KG1 (cell line): Measurements from ENCODE around the gene RAB3A.
A peak's percentile ranks its signal among the peaks of the same experiment; 100 is the strongest.
"Not testable (repeated sequence)": the region's sequence is repeated elsewhere in the genome, so short reads cannot be mapped to it uniquely, and the experiment has no call there.

Experiments
- DNase-seq: peaks from one replicate; lab custom pipeline; 2025; lab: John Stamatoyannopoulos, UW

The RAB3A gene

GRCh38 chr19:18168673-18169381 is 35.0 kb downstream of the RAB3A start:
- DNase-seq: no peak

GRCh38 chr19:18167975-18168645 is 35.7 kb downstream of the RAB3A start:
- DNase-seq: peak; percentile 3

DNA sequence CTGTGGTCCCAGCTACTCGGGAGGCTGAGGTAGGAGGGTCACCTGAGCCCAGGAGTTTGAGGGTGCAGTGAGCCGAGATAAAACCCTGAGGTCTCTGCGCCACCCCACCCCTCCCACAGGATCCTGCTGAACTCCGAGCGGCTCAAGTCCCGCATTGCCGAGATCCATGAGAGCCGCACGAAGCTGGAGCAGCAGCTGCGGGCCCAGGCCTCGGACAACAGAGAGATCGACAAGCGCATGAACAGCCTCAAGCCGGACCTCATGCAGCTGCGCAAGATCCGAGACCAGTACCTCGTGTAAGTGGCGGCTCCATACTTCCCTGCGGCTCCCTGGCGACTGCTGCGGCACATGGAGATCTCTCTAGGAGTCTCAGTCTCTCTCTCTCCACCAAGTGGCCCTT is 36.8 kb downstream of the RAB3A start:
- no peak for DNase-seq

DNA sequence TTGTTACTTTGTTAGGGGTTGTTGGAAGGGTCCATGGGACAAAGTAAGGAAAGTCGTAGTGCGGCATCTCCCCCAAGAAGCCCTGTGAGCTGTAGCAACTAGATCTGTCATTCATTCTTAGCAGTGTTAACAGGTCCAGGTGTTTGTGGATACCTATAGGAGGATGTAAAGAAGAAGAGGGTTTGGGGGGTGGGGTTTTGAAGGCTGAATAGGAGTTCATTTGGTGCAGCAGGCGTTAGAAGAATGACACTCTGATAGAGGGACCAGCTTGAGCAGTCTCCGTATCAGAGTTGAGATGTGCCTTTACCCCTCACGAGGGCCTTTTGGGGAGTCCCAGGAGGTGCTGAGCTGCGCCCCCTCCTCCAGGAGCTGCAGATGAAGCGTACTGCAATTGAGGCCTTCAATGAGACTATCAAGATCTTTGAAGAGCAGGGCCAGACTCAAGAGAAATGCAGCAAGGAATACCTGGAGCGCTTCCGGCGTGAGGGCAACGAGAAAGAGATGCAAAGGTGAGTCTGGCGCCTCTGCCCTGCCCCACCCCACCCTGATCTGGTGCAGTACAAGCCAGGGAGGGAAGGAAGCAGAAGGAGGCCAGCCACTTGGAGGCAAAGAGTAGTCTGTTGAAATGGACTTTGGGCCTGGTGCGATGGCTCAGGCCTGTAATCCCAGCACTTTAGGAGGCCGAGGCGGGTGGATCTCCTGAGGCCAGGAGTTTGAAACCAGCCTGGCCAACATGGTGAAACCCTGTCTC is 37.9 kb downstream of the RAB3A start:
- DNase-seq: no peak

DNA sequence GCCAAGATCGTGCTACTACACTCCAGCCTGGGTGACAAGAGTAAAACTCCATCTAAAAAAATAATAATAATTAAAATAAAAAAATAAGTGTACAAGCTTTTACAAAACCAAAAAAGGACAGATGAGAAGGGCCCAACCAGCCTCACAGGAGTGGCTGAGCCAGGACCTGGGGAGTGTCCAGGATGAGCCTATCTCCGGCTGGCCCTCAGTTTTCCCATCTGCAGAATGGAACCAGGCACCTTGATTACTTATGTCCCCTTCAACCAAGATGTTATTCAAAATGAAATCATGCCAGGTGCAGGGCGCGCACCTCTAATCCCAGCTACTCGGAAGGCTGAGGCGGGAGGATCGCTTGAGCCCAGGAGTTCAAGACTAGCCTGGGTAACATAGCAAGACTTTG is 39.8 kb downstream of the RAB3A start:
- no peak for DNase-seq

- DNase-seq: no peak
These were observed 42.2 kb downstream of the RAB3A start for GRCh38 chr19:18161636-18162002.

GRCh38 chr19:18160971-18161635 is 42.7 kb downstream of the RAB3A start:
- no peak for DNase-seq

- DNase-seq: no peak
These were observed 43.3 kb downstream of the RAB3A start for GRCh38 chr19:18160493-18160970.

- DNase-seq: no peak
These were observed 44.0 kb downstream of the RAB3A start for GRCh38 chr19:18159810-18160209.

DNA sequence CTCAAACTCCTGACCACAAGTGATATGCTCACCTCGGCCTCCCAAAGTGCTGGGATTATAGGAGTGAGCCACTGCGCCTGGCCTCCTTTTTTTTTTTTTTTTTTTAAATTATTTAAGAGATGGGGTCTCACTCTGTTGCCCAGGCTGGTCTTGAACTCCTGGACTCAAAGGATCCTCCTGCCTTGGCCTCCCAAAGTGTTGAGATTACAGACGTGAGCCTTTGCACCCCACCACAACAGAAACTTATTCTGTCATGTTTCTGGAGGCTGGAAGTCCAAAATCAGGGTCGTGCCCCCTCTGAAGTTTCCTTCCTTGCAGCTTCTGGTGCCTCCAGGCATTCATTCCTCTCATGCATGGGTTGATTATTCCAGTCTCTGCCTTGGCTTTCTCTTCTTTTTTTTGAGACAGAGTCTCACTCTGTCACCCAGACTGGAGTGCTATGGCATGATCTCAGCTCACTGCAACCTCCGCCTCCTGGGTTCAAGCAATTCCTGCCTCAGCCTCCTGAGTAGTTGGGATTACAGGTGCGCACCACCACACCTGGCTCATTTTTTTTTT is 44.7 kb downstream of the RAB3A start:
- not testable (repeated sequence) for DNase-seq

DNA sequence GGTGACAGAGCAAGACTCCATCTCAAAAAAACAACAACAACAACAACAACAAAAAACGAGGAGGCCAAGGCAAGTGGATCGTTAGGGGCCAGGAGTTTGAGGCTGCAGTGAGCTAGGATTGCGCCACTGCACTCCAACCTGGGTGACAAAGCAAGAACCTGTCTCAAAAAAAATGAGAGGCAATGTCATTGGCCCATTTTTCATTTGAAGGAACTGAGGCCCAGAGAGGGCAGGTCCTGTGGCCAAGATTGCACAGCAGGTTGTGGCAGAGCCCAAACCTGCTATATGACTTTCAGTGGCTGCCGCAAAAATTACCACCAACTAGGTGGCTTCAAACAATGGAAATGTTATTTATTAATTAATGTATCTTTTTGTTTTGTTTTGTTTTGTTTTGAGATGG is 45.4 kb downstream of the RAB3A start:
- no peak for DNase-seq

GRCh38 chr19:18157465-18158063 is 46.3 kb downstream of the RAB3A start:
- no peak for DNase-seq

DNA sequence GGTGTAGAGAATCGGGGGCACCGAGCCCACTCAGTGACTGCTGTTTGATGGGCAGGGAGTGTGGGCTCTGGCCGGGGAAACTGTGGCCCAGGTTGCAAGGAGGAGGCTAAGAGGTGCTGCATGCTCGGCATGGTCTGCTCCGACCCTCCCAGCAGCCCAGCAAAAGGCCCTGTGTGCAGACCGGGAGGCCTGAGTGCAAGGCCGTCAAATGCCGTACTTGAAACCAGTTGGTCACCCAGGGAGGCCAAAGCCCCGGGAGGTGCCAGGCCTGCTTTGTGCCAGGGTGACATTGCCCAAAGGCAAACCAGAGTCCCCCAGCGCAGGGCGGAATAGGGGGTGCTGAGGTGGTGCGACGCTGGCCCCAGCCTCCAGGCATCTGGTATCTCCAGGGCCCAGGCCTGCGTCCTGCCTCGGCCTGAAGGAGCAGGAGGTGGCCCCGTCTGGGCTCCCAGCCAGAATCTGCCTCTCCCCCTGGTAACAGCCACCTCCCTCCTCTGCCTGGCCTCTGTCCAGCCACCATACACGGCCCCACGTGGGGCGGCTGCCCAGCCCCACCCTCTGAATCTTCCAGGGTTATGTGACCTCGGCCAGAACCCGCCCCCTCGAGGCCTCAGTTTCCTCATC is 46.9 kb downstream of the RAB3A start:
- DNase-seq: no peak

- no peak for DNase-seq
These were observed 47.6 kb downstream of the RAB3A start for GRCh38 chr19:18156268-18156667.

DNA sequence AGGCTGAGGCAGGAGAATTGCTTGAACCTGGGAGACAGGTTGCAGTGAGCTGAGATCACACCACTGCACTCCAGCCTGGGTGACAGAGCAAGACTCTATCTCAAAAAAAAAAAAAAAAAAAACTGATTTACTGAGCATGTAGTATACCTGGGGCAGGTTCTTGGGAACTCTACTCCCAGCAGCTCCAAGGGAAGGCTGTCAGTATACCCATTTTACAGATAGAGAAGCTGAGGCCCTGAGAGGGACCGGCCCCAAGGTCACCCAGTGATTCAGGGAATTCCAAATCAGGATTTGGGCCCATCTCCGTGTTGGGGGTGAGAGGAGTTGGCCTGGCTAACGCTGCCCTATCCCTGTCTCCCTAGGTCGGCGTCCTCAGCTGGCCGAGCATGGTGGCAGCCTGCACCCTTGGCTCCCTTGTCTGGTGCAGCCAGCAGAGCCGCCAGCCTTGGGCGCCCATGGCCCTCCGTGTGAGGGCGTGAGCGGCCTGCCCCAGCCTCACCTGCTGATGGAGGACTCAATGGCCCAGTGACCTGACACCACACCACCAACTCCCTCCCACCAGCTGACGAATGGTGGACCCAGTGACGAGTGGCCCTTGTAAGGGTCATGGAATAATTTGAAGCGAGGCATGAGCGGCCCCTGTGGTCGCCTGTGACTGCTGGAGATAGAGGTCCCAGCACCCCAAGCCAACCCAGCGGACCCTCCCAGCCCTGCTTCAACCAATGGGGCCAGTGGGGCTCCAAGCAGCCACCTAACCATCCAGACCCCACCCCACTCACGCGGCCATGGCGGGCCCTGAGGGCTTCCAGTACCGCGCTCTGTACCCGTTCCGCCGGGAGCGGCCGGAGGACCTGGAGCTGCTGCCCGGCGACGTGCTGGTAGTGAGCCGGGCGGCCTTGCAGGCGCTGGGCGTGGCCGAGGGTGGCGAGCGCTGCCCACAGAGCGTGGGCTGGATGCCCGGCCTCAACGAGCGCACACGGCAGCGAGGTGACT is 48.5 kb downstream of the RAB3A start:
- DNase-seq: no peak

DNA sequence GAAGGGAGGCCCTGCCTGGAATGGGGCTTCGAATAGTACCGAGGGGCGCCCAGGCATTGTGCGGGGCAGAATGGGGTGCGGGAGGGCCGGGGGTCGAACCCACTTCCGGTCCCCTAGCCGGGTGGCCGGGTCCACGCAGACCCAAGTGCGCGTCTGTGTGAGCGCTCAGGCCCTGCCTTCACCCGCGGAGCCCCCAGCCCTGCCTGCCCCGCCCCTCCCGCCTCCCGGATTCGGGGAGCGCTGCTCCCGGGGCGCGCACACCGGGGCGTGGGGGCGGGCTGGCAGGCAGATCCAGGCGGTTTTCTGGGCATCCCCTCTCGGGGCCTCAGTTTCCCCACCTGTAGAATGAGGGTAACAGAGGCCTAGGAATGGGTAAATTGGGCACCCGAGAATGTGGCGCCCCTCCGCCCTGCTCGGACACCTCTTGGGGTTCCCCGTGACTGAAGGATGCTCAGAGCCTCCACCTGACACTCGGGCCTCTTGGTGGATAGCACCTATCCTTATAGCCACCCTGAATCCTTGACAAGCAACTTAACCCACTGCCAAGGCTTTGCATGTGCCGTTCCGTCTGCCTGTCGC is 50.2 kb downstream of the RAB3A start:
- DNase-seq: no peak

- peak; percentile 99 for DNase-seq
These were observed 50.9 kb downstream of the RAB3A start, which contains the start of gene PIK3R2 for GRCh38 chr19:18152817-18153555. Gene PIK3R2 (plus strand): TSS chr19:18153163. CDS start chr19:18155880, 2,717 bp downstream.

DNA sequence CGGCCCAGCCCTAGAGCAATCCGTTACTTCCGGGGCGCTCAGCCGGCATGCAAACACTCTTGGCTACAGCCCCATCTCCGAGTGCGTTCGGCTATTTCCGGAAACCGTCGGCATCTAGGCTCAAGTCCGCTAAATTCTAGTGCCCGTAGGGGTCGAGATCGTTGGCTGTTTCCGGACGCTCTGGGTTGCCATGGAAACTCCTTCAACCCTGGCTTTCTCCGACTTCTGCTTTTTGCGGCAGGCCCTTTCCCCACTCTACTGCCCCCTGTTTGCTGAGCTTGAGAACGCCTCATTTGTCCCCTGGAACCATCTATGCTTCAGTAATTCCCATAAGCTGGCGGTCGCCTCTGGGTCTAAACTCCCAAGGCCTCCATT is 51.4 kb downstream of the RAB3A start:
- DNase-seq: peak; percentile 100
